HCT116 (cell line): ENCODE data around the gene LRRC56. TPM values are rescaled to one million over a fixed set of nuclear protein-coding genes. Genes with fewer than 3 reads are reported as not detected.

ENCODE experiments used
- ATAC-seq: fragments of 200-7000 bp; cut with Tn5 transposase; 2 replicates; pipeline ENCODE4 v1.9.1; 2020; ENCODE audit warnings: mild to moderate bottlenecking, moderate library complexity
- BruUV-seq: library from RNA; stranded (reverse); fragments of 400-500 nt; replicated peaks from 2 replicates; lab custom pipeline; 2021; lab: Mats Ljungman, UMichigan
- CTCF ChIA-PET: fragments of 300-600 bp; sonication (Branson Sonifier 250); formaldehyde crosslinking; loops from one replicate; lab custom pipeline; 2021; ENCODE audit warnings: antibody characterized with exemption; lab: Charles Lee
- POLR2A ChIA-PET: fragments of 300-600, 350-600 bp; sonication (Branson Sonifier 250); formaldehyde crosslinking; loops from one replicate; lab custom pipeline; 2021; ENCODE audit warnings: antibody characterized with exemption; lab: Charles Lee
- RAD21 ChIA-PET, 2 experiments: fragments of 300-600 bp; sonication (Branson Sonifier 250); formaldehyde crosslinking; loops; one replicate each; lab custom pipeline; 2023; ENCODE audit warnings: low total read pairs in 2 of 2; ENCODE audit not compliant: uncharacterized antibody in 2 of 2, unreplicated experiment in 2 of 2, low non-redundant PET in 1 of 2; lab: Charles Lee
- DNase-seq: peaks from one replicate; pipeline ENCODE4 v3.0.0-alpha.2; 2010; ENCODE audit warnings: low read depth, low spot score
- H2AFZ ChIP-seq: fragments of 200-600 bp; shearing (Covaris generic), sonication (generic); 2 replicates; pipeline ENCODE4 v1.6.1; 2017; ENCODE audit warnings: low read depth, mixed run types, mixed read lengths, antibody characterized with exemption, low read length; ENCODE audit not compliant: poor library complexity, severe bottlenecking
- H3K27ac ChIP-seq: 2 replicates; pipeline ENCODE4 v1.5.1; 2012; ENCODE audit warnings: low read depth, low read length
- H3K27me3 ChIP-seq: fragments of 200-600 bp; sonication (generic); 2 replicates; pipeline ENCODE4 v1.6.1; 2016; ENCODE audit warnings: mixed run types, low read length, mixed read lengths; ENCODE audit not compliant: insufficient read depth
- H3K36me3 ChIP-seq, 2 experiments: fragments of 200-500 bp in 1 of 2; fragments of 200-600 bp in 1 of 2; sonication (Bioruptor generic) in 1 of 2; sonication (generic) in 1 of 2; 2 replicates each; pipeline versions ENCODE4 v1.5.1 to v1.6.1; 2014 to 2016; ENCODE audit warnings: low read length in 2 of 2, inconsistent platforms in 1 of 2, mixed read lengths in 1 of 2, mixed run types in 1 of 2; ENCODE audit not compliant: insufficient read depth in 2 of 2, control insufficient read depth in 1 of 2
- H3K4me1 ChIP-seq, 2 experiments: fragments of 200-600 bp in 1 of 2; sonication (generic) in 1 of 2; 2 replicates each; pipeline versions ENCODE4 v1.5.1 to v1.6.1; 2012 to 2017; ENCODE audit warnings: low read length in 2 of 2, inconsistent platforms in 1 of 2, mild to moderate bottlenecking in 1 of 2, mixed read lengths in 1 of 2, mixed run types in 1 of 2, moderate library complexity in 1 of 2; ENCODE audit not compliant: insufficient read depth in 2 of 2, control insufficient read depth in 1 of 2
- H3K4me2 ChIP-seq: fragments of 200-600 bp; sonication (generic); 2 replicates; pipeline ENCODE4 v1.6.1; 2017; ENCODE audit warnings: mixed run types, low read length, mixed read lengths
- H3K4me3 ChIP-seq, 2 experiments: fragments of 200-600 bp in 1 of 2; sonication (generic) in 1 of 2; replicated peaks in 1 of 2; 2 replicates each; pipeline ENCODE4 v1.5.1; 2011 to 2016; ENCODE audit warnings: low read length in 2 of 2, control low read depth in 1 of 2, low read depth in 1 of 2, mild to moderate bottlenecking in 1 of 2, mixed read lengths in 1 of 2, mixed run types in 1 of 2
- H3K79me2 ChIP-seq: fragments of 200-600 bp; sonication (generic); 2 replicates; pipeline ENCODE4 v1.6.1; 2017; ENCODE audit warnings: mild to moderate bottlenecking, mixed run types, low read length, moderate library complexity, mixed read lengths; ENCODE audit not compliant: insufficient read depth
- H3K9ac ChIP-seq: fragments of 200-600 bp; sonication (generic); 2 replicates; pipeline ENCODE4 v1.6.1; 2016; ENCODE audit warnings: low read length, mixed read lengths
- H3K9me2 ChIP-seq: fragments of 200-600 bp; sonication (generic), shearing (Covaris generic); 2 replicates; pipeline ENCODE4 v1.6.1; 2017; ENCODE audit warnings: mixed run types, mild to moderate bottlenecking, moderate library complexity; ENCODE audit not compliant: insufficient read depth
- H3K9me3 ChIP-seq, 2 experiments: fragments of 200-500 bp in 1 of 2; fragments of 200-600 bp in 1 of 2; sonication (Bioruptor generic) in 1 of 2; sonication (generic) in 1 of 2; 2 replicates each; pipeline ENCODE4 v1.6.1; 2014 to 2017; ENCODE audit warnings: low read length in 2 of 2, mixed read lengths in 2 of 2, inconsistent platforms in 1 of 2, low read depth in 1 of 2, mild to moderate bottlenecking in 1 of 2, mixed run types in 1 of 2, moderate library complexity in 1 of 2; ENCODE audit not compliant: control insufficient read depth in 1 of 2, insufficient read depth in 1 of 2
- H4K20me1 ChIP-seq: fragments of 200-600 bp; sonication (generic), shearing (Covaris generic); 2 replicates; pipeline ENCODE4 v1.6.1; 2017; ENCODE audit warnings: mixed run types, mild to moderate bottlenecking, moderate library complexity; ENCODE audit not compliant: insufficient read depth
- CEBPB ChIP-seq: IDR thresholded peaks from 2 replicates; pipeline ENCODE4 v1.6.1; 2012; ENCODE audit warnings: low read depth
- EGR1 ChIP-seq: IDR thresholded peaks from 2 replicates; pipeline ENCODE4 v1.6.1; 2012; ENCODE audit warnings: low read depth
- ELF1 ChIP-seq: IDR thresholded peaks from 2 replicates; pipeline ENCODE4 v1.6.1; 2012; ENCODE audit warnings: low read depth, borderline replicate concordance
- JUND ChIP-seq: IDR thresholded peaks from 2 replicates; pipeline ENCODE4 v1.6.1; 2012
- POLR2A ChIP-seq: IDR thresholded peaks from 2 replicates; pipeline ENCODE4 v1.7.0; 2011; ENCODE audit warnings: borderline replicate concordance; ENCODE audit not compliant: insufficient read depth, insufficient read length; ENCODE audit errors: extremely low read depth
- POLR2AphosphoS5 ChIP-seq: IDR thresholded peaks from 2 replicates; pipeline ENCODE4 v1.6.1; 2011; ENCODE audit warnings: mild to moderate bottlenecking, low read depth, low read length, moderate library complexity
- SIN3A ChIP-seq: IDR thresholded peaks from 2 replicates; pipeline ENCODE4 v1.6.1; 2012; ENCODE audit warnings: low read depth
- SP1 ChIP-seq: IDR thresholded peaks from 2 replicates; pipeline ENCODE4 v1.6.1; 2012; ENCODE audit warnings: low read depth
- SRF ChIP-seq: IDR thresholded peaks from 2 replicates; pipeline ENCODE4 v1.6.1; 2012; ENCODE audit warnings: low read depth
- TCF7L2 ChIP-seq: IDR thresholded peaks from 2 replicates; pipeline ENCODE4 v1.7.0; 2011; ENCODE audit warnings: borderline replicate concordance, inconsistent platforms; ENCODE audit not compliant: insufficient read depth, insufficient read length; ENCODE audit errors: extremely low read depth
- YY1 ChIP-seq: IDR thresholded peaks from 2 replicates; pipeline ENCODE4 v1.6.1; 2011; ENCODE audit warnings: low read length, low read depth, moderate library complexity, mild to moderate bottlenecking; ENCODE audit not compliant: insufficient replicate concordance; ENCODE audit errors: extremely low read depth
- ZFX ChIP-seq: fragments of 450-650 bp; IDR thresholded peaks from 2 replicates; pipeline ENCODE4 v1.6.1; 2017
- ZNF274 ChIP-seq: fragments of 200-500 bp; sonication (Bioruptor generic); IDR thresholded peaks from 2 replicates; pipeline ENCODE4 v1.6.1; 2014; ENCODE audit warnings: mild to moderate bottlenecking, low read depth, low read length, inconsistent platforms
- intact Hi-C: fragments of 100-400 bp; cut with micrococcal nuclease; formaldehyde crosslinking; loops from 2 replicates; pipeline ENCODE4 v1.10.0; 2022
- total RNA-seq: library from RNA; stranded (reverse); gene quantifications from one replicate; pipeline ENCODE4 v1.2.1, GENCODE V29; 2021; ENCODE audit not compliant: unreplicated experiment
- TF ChIP-seq, protein P1 (sequence below): IDR thresholded peaks from 2 replicates; pipeline ENCODE4 v1.6.1; 2011; ENCODE audit warnings: mild to moderate bottlenecking, low read length, moderate library complexity; ENCODE audit not compliant: insufficient replicate concordance; ENCODE audit errors: extremely low read depth
- TF ChIP-seq, protein P2 (sequence below): IDR thresholded peaks from 2 replicates; pipeline ENCODE4 v1.6.1; 2012
- TF ChIP-seq, protein P3 (sequence below): IDR thresholded peaks from 2 replicates; pipeline ENCODE4 v1.6.1; 2012

The LRRC56 gene
- total RNA-seq, 1 experiment from 2014 or later: 9.1 TPM

DNA sequence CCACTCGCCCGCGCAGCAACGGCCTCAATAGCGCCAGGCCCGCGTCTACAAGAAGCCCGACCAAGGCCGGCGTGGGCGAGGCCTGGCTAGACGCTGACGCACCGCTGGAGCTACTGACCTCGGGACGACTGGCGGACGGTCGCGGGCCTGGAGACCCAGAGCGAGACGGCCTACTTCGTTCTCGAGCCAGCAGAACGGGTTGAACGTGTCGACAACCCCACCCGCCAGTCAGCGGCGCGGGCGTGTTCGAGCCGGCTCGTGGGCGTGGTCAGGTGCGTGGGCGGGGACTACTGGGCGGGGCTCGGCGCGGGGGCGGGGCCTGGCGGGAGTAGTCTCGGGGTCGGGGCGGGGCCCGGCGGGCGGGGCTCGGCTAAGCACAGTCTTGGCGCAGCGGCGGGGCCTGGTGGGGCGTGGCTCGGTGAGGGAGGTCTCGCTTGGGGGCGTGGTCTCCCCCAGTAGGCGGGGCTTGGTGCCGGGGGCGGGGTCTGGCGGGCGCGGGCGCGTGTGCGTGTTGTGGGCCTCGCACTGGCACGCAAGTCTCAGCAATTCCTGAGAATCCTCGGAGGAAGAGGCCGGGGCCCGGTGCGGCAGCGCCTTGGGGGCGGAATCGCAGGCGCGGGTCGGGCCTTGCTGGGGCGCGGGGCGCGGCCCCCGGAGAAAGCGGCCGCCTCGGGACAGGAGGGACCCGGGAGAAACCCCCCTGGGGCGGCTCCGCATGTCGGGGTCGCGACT lies 30.2 kb upstream of the LRRC56 start, which contains the start of gene RNH1:
Gene RNH1, minus strand, starts transcription at position 248 of the 732 bp plus-strand sequence. CDS start 5,080 bp downstream, outside the sequence.
- intact Hi-C loops: loop anchor here (2.0 to 5.0 kb wide), 3 partner anchors 30 to 112 kb away; partner anchors contain the start of genes LRRC56 and PKP3
- Histone ChIP-seq H3K27me3 (no peaks in the 10 kb centered on the region), H3K9me3 (no peaks in the 10 kb centered on the region; a peak in 1 of 4 replicates), H3K4me2 (peak within 1 kb of the TSS; percentile 95), H2AFZ (no peak within 1 kb of the TSS), H3K9me2 (no peaks in the 10 kb centered on the region), H3K79me2 (peaks cover 43% of the 10 kb centered on the region), H3K9ac (peak within 1 kb of the TSS; percentile 99), H3K27ac (peak within 1 kb of the TSS; percentile 95), H3K4me3 (peak within 1 kb of the TSS; percentile 96 to 98), H3K36me3 (peaks cover 0 to 19% of the 10 kb centered on the region in 2 experiments; a peak in 2 of 4 replicates), H3K4me1 (peaks cover 6 to 22% of the 10 kb centered on the region in 2 experiments; a peak in 3 of 4 replicates), H4K20me1 (no peaks in the 10 kb centered on the region)
- POLR2A ChIA-PET: interaction anchor here (1.0 to 1.3 kb wide), 2 partner anchors 29 to 100 kb away, joined by 5 to 8 read pairs; partner anchors contain the start of gene LRRC56
- DNase-seq (peak; percentile 77), ATAC-seq (peak; percentile 81)
- no TSS peak for BruUV-seq
- CTCF ChIA-PET: no interaction called here
- RAD21 ChIA-PET: no interaction called here
- no peak for TF ChIP-seq POLR2AphosphoS5
- TF ChIP-seq ZNF274: no peak
- TF ChIP-seq SRF: no peak
- TF ChIP-seq, protein P1, sequence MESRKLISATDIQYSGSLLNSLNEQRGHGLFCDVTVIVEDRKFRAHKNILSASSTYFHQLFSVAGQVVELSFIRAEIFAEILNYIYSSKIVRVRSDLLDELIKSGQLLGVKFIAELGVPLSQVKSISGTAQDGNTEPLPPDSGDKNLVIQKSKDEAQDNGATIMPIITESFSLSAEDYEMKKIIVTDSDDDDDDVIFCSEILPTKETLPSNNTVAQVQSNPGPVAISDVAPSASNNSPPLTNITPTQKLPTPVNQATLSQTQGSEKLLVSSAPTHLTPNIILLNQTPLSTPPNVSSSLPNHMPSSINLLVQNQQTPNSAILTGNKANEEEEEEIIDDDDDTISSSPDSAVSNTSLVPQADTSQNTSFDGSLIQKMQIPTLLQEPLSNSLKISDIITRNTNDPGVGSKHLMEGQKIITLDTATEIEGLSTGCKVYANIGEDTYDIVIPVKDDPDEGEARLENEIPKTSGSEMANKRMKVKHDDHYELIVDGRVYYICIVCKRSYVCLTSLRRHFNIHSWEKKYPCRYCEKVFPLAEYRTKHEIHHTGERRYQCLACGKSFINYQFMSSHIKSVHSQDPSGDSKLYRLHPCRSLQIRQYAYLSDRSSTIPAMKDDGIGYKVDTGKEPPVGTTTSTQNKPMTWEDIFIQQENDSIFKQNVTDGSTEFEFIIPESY: peak; percentile 27
- TF ChIP-seq ELF1: no peak
- TF ChIP-seq, protein P2, sequence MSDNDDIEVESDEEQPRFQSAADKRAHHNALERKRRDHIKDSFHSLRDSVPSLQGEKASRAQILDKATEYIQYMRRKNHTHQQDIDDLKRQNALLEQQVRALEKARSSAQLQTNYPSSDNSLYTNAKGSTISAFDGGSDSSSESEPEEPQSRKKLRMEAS: no peak; the same call in 1 of the 2 replicates
- TF ChIP-seq EGR1: peak; percentile 91
- no peak for TF ChIP-seq JUND
- TF ChIP-seq, protein P3, sequence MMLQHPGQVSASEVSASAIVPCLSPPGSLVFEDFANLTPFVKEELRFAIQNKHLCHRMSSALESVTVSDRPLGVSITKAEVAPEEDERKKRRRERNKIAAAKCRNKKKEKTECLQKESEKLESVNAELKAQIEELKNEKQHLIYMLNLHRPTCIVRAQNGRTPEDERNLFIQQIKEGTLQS: no peak
- no peak for TF ChIP-seq TCF7L2
- no peak for TF ChIP-seq YY1
- TF ChIP-seq CEBPB: no peak
- peak; percentile 22; the same call in 1 of the 2 replicates for TF ChIP-seq SIN3A
- TF ChIP-seq SP1: peak; percentile 63; the same call in 1 of the 2 replicates
- TF ChIP-seq ZFX: peak; percentile 48; the same call in 1 of the 2 replicates
- TF ChIP-seq POLR2A: peak; percentile 31
